GM12878 (cell line): Measurements from ENCODE around the gene INO80B. TPM values are rescaled to one million over a fixed set of nuclear protein-coding genes. Genes with fewer than 3 reads are reported as not detected.

Experiments
- JUND ChIP-seq: IDR thresholded peaks from 2 replicates; pipeline ENCODE4 v1.6.1; 2012; ENCODE audit warnings: low read depth, mild to moderate bottlenecking, low read length, improper control_type of control experiment, moderate library complexity
- KLF5 ChIP-seq: fragments of 450-650 bp; IDR thresholded peaks from 2 replicates; pipeline ENCODE4 v1.6.1; 2014; ENCODE audit warnings: mild to moderate bottlenecking; ENCODE audit not compliant: partially characterized antibody
- RCOR1 ChIP-seq: conservative IDR thresholded peaks from 2 replicates; pipeline ENCODE4 v1.6.1; 2012; ENCODE audit warnings: low read depth, low read length, improper control_type of control experiment
- polyA plus RNA-seq, 11 experiments: library from polyadenylated mRNA; depleted of rRNA in 4 of 11; unstranded in 6 of 11; stranded (reverse) in 5 of 11; fragments of >200 nt; fragmentation: Nextera tagmentation in 4 of 11; fragmentation: Illumina TruSeq in 1 of 11; extraction: Ambion mirVana in 4 of 11; extraction: Trizol in 1 of 11; gene quantifications; 1 replicate in 1 of 11; 2 replicates in 10 of 11; pipeline versions ENCODE4 v1.2.1 to v1.2.3, GENCODE V29; 2011 to 2016; ENCODE audit warnings: inconsistent platforms in 2 of 11, missing spikeins in 2 of 11, low read depth in 1 of 11
- total RNA-seq, 4 experiments: library from RNA; depleted of rRNA in 3 of 4; stranded (reverse); fragments of >200 nt in 3 of 4; fragmentation: Illumina TruSeq in 1 of 4; extraction: Trizol in 1 of 4; gene quantifications; 2 replicates each; pipeline versions ENCODE4 v1.2.1 to v1.2.3, GENCODE V29; 2013 to 2021
- TF ChIP-seq, protein P1 (sequence below): fragments of 450-650 bp; IDR thresholded peaks from 2 replicates; pipeline ENCODE4 v1.6.1; 2016; ENCODE audit warnings: mild to moderate bottlenecking, moderate library complexity, borderline replicate concordance
- TF ChIP-seq, protein P2 (sequence below): IDR thresholded peaks from 2 replicates; pipeline ENCODE4 v1.6.1; 2012; ENCODE audit warnings: low read depth, low read length, improper control_type of control experiment

INO80B gene
- total and polyA plus RNA-seq, 10 of the 15 experiments (the other 5 are each of a cell fraction or from before 2014, with no cell fraction given) = 1.3 to 26.7 (median 11.1) TPM

DNA sequence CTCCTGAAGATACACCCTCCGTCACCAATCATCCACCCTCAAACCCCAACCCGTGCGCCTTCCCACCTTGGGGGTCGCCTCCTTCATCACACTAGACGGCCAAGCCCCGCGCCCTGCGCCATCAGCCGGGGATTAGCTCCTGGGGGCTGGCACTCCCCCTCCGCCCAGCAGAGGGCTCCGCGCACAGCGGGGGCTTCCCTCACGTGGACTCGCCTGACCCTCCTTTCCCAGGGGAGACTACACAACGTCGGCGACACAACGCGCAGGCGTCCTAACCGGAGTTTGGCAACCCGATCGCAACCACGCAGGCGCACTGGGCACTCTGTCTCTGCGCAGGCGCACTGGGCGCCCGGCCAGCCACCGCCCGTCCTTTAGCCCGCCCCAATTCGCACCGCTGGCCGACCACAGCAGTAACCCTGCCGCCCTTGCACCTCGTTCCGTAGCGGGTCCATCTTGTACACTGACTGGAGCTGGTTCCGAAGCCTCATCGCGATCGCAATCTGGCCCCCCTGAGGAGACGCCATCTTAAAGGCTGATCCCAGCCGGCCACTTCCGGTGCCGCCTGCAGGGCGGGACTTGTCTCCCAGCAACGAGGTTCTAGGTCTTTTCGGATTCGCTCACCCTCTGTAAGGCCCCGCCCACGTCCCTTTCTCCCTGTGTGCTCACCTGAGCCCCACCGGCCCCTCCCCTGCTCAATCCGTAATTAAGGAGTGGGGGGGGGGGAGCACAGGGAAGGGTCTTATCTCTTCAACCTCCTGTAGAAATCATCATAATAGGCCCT lies 52.4 kb downstream of the INO80B start, which contains the start of gene PCGF1 (continued):
- TF ChIP-seq KLF5 (peak; percentile 76), JUND (0 out of 2 replicates have a peak, but pooled peaks have one; percentile 9), RCOR1 (0 out of 2 replicates have a peak, but pooled peaks have one; percentile 59)
- TF ChIP-seq, protein P1, sequence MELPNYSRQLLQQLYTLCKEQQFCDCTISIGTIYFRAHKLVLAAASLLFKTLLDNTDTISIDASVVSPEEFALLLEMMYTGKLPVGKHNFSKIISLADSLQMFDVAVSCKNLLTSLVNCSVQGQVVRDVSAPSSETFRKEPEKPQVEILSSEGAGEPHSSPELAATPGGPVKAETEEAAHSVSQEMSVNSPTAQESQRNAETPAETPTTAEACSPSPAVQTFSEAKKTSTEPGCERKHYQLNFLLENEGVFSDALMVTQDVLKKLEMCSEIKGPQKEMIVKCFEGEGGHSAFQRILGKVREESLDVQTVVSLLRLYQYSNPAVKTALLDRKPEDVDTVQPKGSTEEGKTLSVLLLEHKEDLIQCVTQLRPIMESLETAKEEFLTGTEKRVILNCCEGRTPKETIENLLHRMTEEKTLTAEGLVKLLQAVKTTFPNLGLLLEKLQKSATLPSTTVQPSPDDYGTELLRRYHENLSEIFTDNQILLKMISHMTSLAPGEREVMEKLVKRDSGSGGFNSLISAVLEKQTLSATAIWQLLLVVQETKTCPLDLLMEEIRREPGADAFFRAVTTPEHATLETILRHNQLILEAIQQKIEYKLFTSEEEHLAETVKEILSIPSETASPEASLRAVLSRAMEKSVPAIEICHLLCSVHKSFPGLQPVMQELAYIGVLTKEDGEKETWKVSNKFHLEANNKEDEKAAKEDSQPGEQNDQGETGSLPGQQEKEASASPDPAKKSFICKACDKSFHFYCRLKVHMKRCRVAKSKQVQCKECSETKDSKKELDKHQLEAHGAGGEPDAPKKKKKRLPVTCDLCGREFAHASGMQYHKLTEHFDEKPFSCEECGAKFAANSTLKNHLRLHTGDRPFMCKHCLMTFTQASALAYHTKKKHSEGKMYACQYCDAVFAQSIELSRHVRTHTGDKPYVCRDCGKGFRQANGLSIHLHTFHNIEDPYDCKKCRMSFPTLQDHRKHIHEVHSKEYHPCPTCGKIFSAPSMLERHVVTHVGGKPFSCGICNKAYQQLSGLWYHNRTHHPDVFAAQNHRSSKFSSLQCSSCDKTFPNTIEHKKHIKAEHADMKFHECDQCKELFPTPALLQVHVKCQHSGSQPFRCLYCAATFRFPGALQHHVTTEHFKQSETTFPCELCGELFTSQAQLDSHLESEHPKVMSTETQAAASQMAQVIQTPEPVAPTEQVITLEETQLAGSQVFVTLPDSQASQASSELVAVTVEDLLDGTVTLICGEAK = peak; percentile 90
- TF ChIP-seq, protein P2, sequence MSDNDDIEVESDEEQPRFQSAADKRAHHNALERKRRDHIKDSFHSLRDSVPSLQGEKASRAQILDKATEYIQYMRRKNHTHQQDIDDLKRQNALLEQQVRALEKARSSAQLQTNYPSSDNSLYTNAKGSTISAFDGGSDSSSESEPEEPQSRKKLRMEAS = peak; percentile 79; the same call in 1 of the 2 replicates

Other genes with a start within 250 kb of the INO80B start
Only the 7 nearest of the 20 such genes appear.
- gene WDR54, start 33.4 kb upstream of the INO80B start, total RNA-seq (2014; rRNA removed) = 71.8 and 77.1 TPM in 2 replicates
- 38.2 and 39.0 TPM in 2 replicates for gene WDR54, start 33.4 kb upstream of the INO80B start, total RNA-seq (2014; rRNA removed; fragmentation: Illumina TruSeq; extraction: Trizol)
- 64.8 and 66.0 TPM in 2 replicates for gene WDR54, start 33.4 kb upstream of the INO80B start, total RNA-seq (2021)
- 72.2 and 116 TPM in 2 replicates for gene WDR54, start 33.4 kb upstream of the INO80B start, polyA plus RNA-seq (2011; rRNA removed)
- gene WDR54, start 33.4 kb upstream of the INO80B start, polyA plus RNA-seq (2014; fragmentation: Illumina TruSeq; extraction: Trizol) = 22.3 and 43.0 TPM in 2 replicates
- gene WDR54, start 33.4 kb upstream of the INO80B start, polyA plus RNA-seq (2014; fragmentation: Nextera tagmentation; extraction: Ambion mirVana) = 10 to 100 TPM; 88.7 to 89.5 TPM
- gene WDR54, start 33.4 kb upstream of the INO80B start, polyA plus RNA-seq (2014; rRNA removed) = 80.8 and 90.9 TPM in 2 replicates
- 100 to 1,000 TPM; 104 to 116 TPM for gene WDR54, start 33.4 kb upstream of the INO80B start, polyA plus RNA-seq (2016; fragmentation: Nextera tagmentation; extraction: Ambion mirVana)
- 8.7 and 9.4 TPM in 2 replicates for gene RTKN, start 13.2 kb upstream of the INO80B start, total RNA-seq (2014; rRNA removed)
- gene RTKN, start 13.2 kb upstream of the INO80B start, total RNA-seq (2014; rRNA removed; fragmentation: Illumina TruSeq; extraction: Trizol) = 4.0 and 5.4 TPM in 2 replicates
- 11.9 and 12.3 TPM in 2 replicates for gene RTKN, start 13.2 kb upstream of the INO80B start, total RNA-seq (2021)
- 1.8 and 3.2 TPM in 2 replicates for gene RTKN, start 13.2 kb upstream of the INO80B start, polyA plus RNA-seq (2011; rRNA removed)
- gene RTKN, start 13.2 kb upstream of the INO80B start, polyA plus RNA-seq (2014; fragmentation: Illumina TruSeq; extraction: Trizol) = 2.8 and 6.0 TPM in 2 replicates
- under 1 TPM; 0.50 to 0.91 TPM for gene RTKN, start 13.2 kb upstream of the INO80B start, polyA plus RNA-seq (2014; fragmentation: Nextera tagmentation; extraction: Ambion mirVana)
- gene RTKN, start 13.2 kb upstream of the INO80B start, polyA plus RNA-seq (2014; rRNA removed) = 12.3 and 16.1 TPM in 2 replicates
- 1 to 10 TPM; 4.8 to 5.3 TPM for gene RTKN, start 13.2 kb upstream of the INO80B start, polyA plus RNA-seq (2016; fragmentation: Nextera tagmentation; extraction: Ambion mirVana)
- gene WBP1, start 3.4 kb downstream of the INO80B start, total RNA-seq (2014; rRNA removed) = 46.3 and 53.3 TPM in 2 replicates
- 23.6 and 25.5 TPM in 2 replicates for gene WBP1, start 3.4 kb downstream of the INO80B start, total RNA-seq (2014; rRNA removed; fragmentation: Illumina TruSeq; extraction: Trizol)
- gene WBP1, start 3.4 kb downstream of the INO80B start, total RNA-seq (2021) = 42.5 and 46.6 TPM in 2 replicates
- 27.2 and 43.0 TPM in 2 replicates for gene WBP1, start 3.4 kb downstream of the INO80B start, polyA plus RNA-seq (2011; rRNA removed)
- gene WBP1, start 3.4 kb downstream of the INO80B start, polyA plus RNA-seq (2014; fragmentation: Illumina TruSeq; extraction: Trizol) = 20.4 and 47.7 TPM in 2 replicates
- gene WBP1, start 3.4 kb downstream of the INO80B start, polyA plus RNA-seq (2014; fragmentation: Nextera tagmentation; extraction: Ambion mirVana) = 10 to 100 TPM in 1 of 2 experiments, 1 to 10 TPM in 1; 4.2 to 11.5 TPM
- 76.8 and 78.0 TPM in 2 replicates for gene WBP1, start 3.4 kb downstream of the INO80B start, polyA plus RNA-seq (2014; rRNA removed)
- gene WBP1, start 3.4 kb downstream of the INO80B start, polyA plus RNA-seq (2016; fragmentation: Nextera tagmentation; extraction: Ambion mirVana) = 10 to 100 TPM; 38.5 to 44.6 TPM
- 48.9 and 52.2 TPM in 2 replicates for gene MOGS, start 10.3 kb downstream of the INO80B start, total RNA-seq (2014; rRNA removed)
- 24.8 and 25.3 TPM in 2 replicates for gene MOGS, start 10.3 kb downstream of the INO80B start, total RNA-seq (2014; rRNA removed; fragmentation: Illumina TruSeq; extraction: Trizol)
- 54.5 and 60.4 TPM in 2 replicates for gene MOGS, start 10.3 kb downstream of the INO80B start, total RNA-seq (2021)
- 20.4 and 36.2 TPM in 2 replicates for gene MOGS, start 10.3 kb downstream of the INO80B start, polyA plus RNA-seq (2011; rRNA removed)
- 29.8 and 34.1 TPM in 2 replicates for gene MOGS, start 10.3 kb downstream of the INO80B start, polyA plus RNA-seq (2014; fragmentation: Illumina TruSeq; extraction: Trizol)
- 1 to 10 TPM; 3.7 to 3.9 TPM for gene MOGS, start 10.3 kb downstream of the INO80B start, polyA plus RNA-seq (2014; fragmentation: Nextera tagmentation; extraction: Ambion mirVana)
- gene MOGS, start 10.3 kb downstream of the INO80B start, polyA plus RNA-seq (2014; rRNA removed) = 49.0 and 52.7 TPM in 2 replicates
- gene MOGS, start 10.3 kb downstream of the INO80B start, polyA plus RNA-seq (2016; fragmentation: Nextera tagmentation; extraction: Ambion mirVana) = 10 to 100 TPM; 21.5 to 30.7 TPM
- 70.6 and 73.5 TPM in 2 replicates for gene MRPL53, start 17.6 kb downstream of the INO80B start, total RNA-seq (2014; rRNA removed)
- 40.6 and 46.7 TPM in 2 replicates for gene MRPL53, start 17.6 kb downstream of the INO80B start, total RNA-seq (2014; rRNA removed; fragmentation: Illumina TruSeq; extraction: Trizol)
- gene MRPL53, start 17.6 kb downstream of the INO80B start, total RNA-seq (2021) = 131 and 146 TPM in 2 replicates
- gene MRPL53, start 17.6 kb downstream of the INO80B start, polyA plus RNA-seq (2011; rRNA removed) = 25.6 and 27.2 TPM in 2 replicates
- 3.7 and 15.1 TPM in 2 replicates for gene MRPL53, start 17.6 kb downstream of the INO80B start, polyA plus RNA-seq (2014; fragmentation: Illumina TruSeq; extraction: Trizol)
- gene MRPL53, start 17.6 kb downstream of the INO80B start, polyA plus RNA-seq (2014; fragmentation: Nextera tagmentation; extraction: Ambion mirVana) = 10 to 100 TPM; 40.8 to 94.1 TPM
- 88.3 and 116 TPM in 2 replicates for gene MRPL53, start 17.6 kb downstream of the INO80B start, polyA plus RNA-seq (2014; rRNA removed)
- 100 to 1,000 TPM; 166 to 167 TPM for gene MRPL53, start 17.6 kb downstream of the INO80B start, polyA plus RNA-seq (2016; fragmentation: Nextera tagmentation; extraction: Ambion mirVana)
- gene CCDC142, start 27.9 kb downstream of the INO80B start, total RNA-seq (2014; rRNA removed) = 16.3 and 16.9 TPM in 2 replicates
- 10.6 and 10.9 TPM in 2 replicates for gene CCDC142, start 27.9 kb downstream of the INO80B start, total RNA-seq (2014; rRNA removed; fragmentation: Illumina TruSeq; extraction: Trizol)
- 7.6 and 15.7 TPM in 2 replicates for gene CCDC142, start 27.9 kb downstream of the INO80B start, total RNA-seq (2021)
- 2.2 and 5.0 TPM in 2 replicates for gene CCDC142, start 27.9 kb downstream of the INO80B start, polyA plus RNA-seq (2011; rRNA removed)
- gene CCDC142, start 27.9 kb downstream of the INO80B start, polyA plus RNA-seq (2014; fragmentation: Illumina TruSeq; extraction: Trizol) = 5.2 and 7.1 TPM in 2 replicates
- gene CCDC142, start 27.9 kb downstream of the INO80B start, polyA plus RNA-seq (2014; fragmentation: Nextera tagmentation; extraction: Ambion mirVana) = 1 to 10 TPM in 1 of 2 experiments, under 1 TPM in 1; 0.93 to 1.5 TPM
- gene CCDC142, start 27.9 kb downstream of the INO80B start, polyA plus RNA-seq (2014; rRNA removed) = 12.5 and 14.8 TPM in 2 replicates
- 1 to 10 TPM; 8.2 to 9.9 TPM for gene CCDC142, start 27.9 kb downstream of the INO80B start, polyA plus RNA-seq (2016; fragmentation: Nextera tagmentation; extraction: Ambion mirVana)
- gene TTC31, start 28.0 kb downstream of the INO80B start, total RNA-seq (2014; rRNA removed) = 19.2 and 19.6 TPM in 2 replicates
- 13.5 and 14.3 TPM in 2 replicates for gene TTC31, start 28.0 kb downstream of the INO80B start, total RNA-seq (2014; rRNA removed; fragmentation: Illumina TruSeq; extraction: Trizol)
- 27.3 and 30.5 TPM in 2 replicates for gene TTC31, start 28.0 kb downstream of the INO80B start, total RNA-seq (2021)
- 19.6 and 27.8 TPM in 2 replicates for gene TTC31, start 28.0 kb downstream of the INO80B start, polyA plus RNA-seq (2011; rRNA removed)
- gene TTC31, start 28.0 kb downstream of the INO80B start, polyA plus RNA-seq (2014; fragmentation: Illumina TruSeq; extraction: Trizol) = 21.5 and 26.1 TPM in 2 replicates
- gene TTC31, start 28.0 kb downstream of the INO80B start, polyA plus RNA-seq (2014; fragmentation: Nextera tagmentation; extraction: Ambion mirVana) = 1 to 10 TPM; 6.5 to 7.2 TPM
- gene TTC31, start 28.0 kb downstream of the INO80B start, polyA plus RNA-seq (2014; rRNA removed) = 32.7 and 34.9 TPM in 2 replicates
- gene TTC31, start 28.0 kb downstream of the INO80B start, polyA plus RNA-seq (2016; fragmentation: Nextera tagmentation; extraction: Ambion mirVana) = 10 to 100 TPM; 25.7 to 27.7 TPM